NCI-H2029 treated with DMSO at 0.1 percent for 48 hours (cell line): ENCODE measurements around the gene ESF1.

Source experiments
- DNase-seq: peaks from one replicate; lab custom pipeline; 2025; lab: John Stamatoyannopoulos, UW

ESF1 gene

GRCh38 chr20:13784893-13785715, at the start of gene ESF1, which contains the start of gene NDUFAF5:
Gene ESF1 (minus strand): TSS chr20:13784919. CDS start chr20:13783140, 1,779 bp downstream.
Gene NDUFAF5 (plus strand): TSS chr20:13785028. CDS start chr20:13785069, 41 bp downstream.
- peak; percentile 88 for DNase-seq

GRCh38 chr20:13831476-13831875, 46.8 kb upstream of the ESF1 start:
- DNase-seq: no peak

- no peak for DNase-seq
Measured at GRCh38 chr20:13825465-13825864, 40.7 kb upstream of the ESF1 start.

- no peak for DNase-seq
Measured at GRCh38 chr20:13824459-13824858, 39.7 kb upstream of the ESF1 start.

GRCh38 chr20:13822459-13822858, 37.7 kb upstream of the ESF1 start:
- DNase-seq: no peak

- no peak for DNase-seq
Measured at GRCh38 chr20:13821876-13822275, 37.2 kb upstream of the ESF1 start.

GRCh38 chr20:13819885-13820645, 35.3 kb upstream of the ESF1 start:
- DNase-seq: peak; percentile 90

- no peak for DNase-seq
Measured at GRCh38 chr20:13817342-13817741, 32.6 kb upstream of the ESF1 start.

GRCh38 chr20:13816757-13817156, 32.0 kb upstream of the ESF1 start:
- DNase-seq: no peak

- no peak for DNase-seq
Measured at GRCh38 chr20:13814672-13815071, 30.0 kb upstream of the ESF1 start.

- DNase-seq: no peak
Measured at GRCh38 chr20:13813910-13814309, 29.2 kb upstream of the ESF1 start.

GRCh38 chr20:13810446-13810845, 25.7 kb upstream of the ESF1 start:
- no peak for DNase-seq

- DNase-seq: peak; percentile 42
Measured at GRCh38 chr20:13809855-13810254, 25.1 kb upstream of the ESF1 start.

- DNase-seq: no peak
Measured at GRCh38 chr20:13809373-13809772, 24.7 kb upstream of the ESF1 start.

- DNase-seq: peak; percentile 93
Measured at GRCh38 chr20:13800728-13801134, 16.0 kb upstream of the ESF1 start.

- DNase-seq: no peak
Measured at GRCh38 chr20:13799974-13800373, 15.3 kb upstream of the ESF1 start.

GRCh38 chr20:13799040-13799439, 14.3 kb upstream of the ESF1 start:
- DNase-seq: no peak

- no peak for DNase-seq
Measured at GRCh38 chr20:13794667-13795066, 9.9 kb upstream of the ESF1 start.

- DNase-seq: no peak
Measured at GRCh38 chr20:13793001-13793400, 8.3 kb upstream of the ESF1 start.

GRCh38 chr20:13791540-13792459, 7.1 kb upstream of the ESF1 start:
- no peak for DNase-seq

- DNase-seq: no peak
Measured at GRCh38 chr20:13790708-13791107, 6.0 kb upstream of the ESF1 start.
